ENCODE results near the gene MPC1.

MPC1 gene

DNA sequence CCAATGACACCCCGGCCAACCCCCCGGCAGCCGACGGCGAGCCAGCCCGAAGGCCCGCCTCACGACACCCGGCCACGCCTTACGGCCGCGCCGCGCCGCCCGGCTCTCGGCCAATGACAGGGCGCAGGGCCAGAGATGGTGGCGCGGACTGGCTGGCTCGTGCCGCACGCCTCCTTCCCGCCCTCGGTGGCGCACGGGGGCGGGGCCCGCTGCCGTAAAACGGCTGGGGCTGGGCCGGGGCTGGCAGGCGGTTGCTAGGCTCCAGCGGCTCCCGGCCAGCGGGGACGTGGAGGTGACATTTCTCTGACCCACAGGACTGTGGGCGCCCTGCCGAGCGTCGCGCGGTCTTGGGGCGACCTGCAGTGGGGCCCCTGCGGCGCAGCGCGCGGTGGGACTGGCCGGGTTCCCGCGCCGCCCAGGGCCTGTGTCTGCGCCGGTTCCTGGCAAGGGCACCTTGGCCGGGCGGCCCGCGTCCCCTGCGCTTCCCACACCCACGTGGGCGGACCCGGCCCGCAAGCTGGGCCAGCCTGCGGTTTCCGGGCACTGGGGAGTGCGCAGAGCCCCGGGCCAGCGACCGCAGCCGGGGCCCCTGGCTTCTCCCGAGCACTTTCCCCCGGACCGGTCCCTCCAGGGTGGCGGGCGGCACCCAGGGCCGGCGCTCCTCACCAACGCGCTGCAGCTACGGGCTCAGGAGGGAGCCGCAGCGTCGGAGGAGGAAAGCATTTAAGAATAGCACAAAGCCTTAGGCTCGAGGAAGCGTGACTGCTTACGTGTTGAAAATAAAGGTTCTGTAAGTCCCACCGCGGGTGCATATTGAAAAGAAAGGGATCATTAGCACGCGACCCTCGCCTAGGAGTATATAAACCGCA, at the start of gene MPC1:
TSS of gene MPC1 (minus strand) at position 8 of the 869 bp plus-strand sequence. CDS start 64 bp downstream, outside the sequence.
- peak; percentile 85 for DNase-seq (ENCODE audit: extremely low read depth, low read depth)
- TF ChIP-seq, protein P1, sequence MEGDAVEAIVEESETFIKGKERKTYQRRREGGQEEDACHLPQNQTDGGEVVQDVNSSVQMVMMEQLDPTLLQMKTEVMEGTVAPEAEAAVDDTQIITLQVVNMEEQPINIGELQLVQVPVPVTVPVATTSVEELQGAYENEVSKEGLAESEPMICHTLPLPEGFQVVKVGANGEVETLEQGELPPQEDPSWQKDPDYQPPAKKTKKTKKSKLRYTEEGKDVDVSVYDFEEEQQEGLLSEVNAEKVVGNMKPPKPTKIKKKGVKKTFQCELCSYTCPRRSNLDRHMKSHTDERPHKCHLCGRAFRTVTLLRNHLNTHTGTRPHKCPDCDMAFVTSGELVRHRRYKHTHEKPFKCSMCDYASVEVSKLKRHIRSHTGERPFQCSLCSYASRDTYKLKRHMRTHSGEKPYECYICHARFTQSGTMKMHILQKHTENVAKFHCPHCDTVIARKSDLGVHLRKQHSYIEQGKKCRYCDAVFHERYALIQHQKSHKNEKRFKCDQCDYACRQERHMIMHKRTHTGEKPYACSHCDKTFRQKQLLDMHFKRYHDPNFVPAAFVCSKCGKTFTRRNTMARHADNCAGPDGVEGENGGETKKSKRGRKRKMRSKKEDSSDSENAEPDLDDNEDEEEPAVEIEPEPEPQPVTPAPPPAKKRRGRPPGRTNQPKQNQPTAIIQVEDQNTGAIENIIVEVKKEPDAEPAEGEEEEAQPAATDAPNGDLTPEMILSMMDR (IDR thresholded peaks at IDR 0.05; ENCODE audit: low read depth, low read length) = no peak

- TF ChIP-seq, protein P1 (IDR thresholded peaks at IDR 0.05; ENCODE audit: low read depth, low read length) = no peak
- no peak for DNase-seq (ENCODE audit: extremely low read depth, low read depth)
Measured at GRCh38 chr6:166430269-166430668, 47.5 kb upstream of the MPC1 start.

DNA sequence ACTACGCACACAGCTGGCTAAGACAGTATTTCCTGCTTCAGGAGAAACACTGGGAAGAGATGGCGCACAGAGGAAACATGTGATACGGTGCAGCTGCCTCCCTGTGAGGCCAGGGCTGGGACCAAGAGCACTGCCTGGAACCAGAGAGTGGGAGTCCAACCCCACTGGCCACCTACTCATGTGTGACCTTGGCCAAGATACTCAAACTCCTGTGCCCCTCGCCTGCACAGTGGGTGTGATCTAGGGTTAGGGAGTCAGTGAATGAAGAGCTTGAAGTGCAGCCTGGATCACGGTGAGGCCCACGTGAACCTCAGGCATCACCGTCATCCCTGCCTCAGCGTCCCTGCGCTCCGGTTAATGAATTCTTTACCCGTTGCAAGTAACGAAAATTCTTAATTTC, 41.7 kb upstream of the MPC1 start:
- no peak for DNase-seq (ENCODE audit: extremely low read depth, low read depth)
- TF ChIP-seq, protein P1 (IDR thresholded peaks at IDR 0.05; ENCODE audit: low read depth, low read length) = no peak

DNA sequence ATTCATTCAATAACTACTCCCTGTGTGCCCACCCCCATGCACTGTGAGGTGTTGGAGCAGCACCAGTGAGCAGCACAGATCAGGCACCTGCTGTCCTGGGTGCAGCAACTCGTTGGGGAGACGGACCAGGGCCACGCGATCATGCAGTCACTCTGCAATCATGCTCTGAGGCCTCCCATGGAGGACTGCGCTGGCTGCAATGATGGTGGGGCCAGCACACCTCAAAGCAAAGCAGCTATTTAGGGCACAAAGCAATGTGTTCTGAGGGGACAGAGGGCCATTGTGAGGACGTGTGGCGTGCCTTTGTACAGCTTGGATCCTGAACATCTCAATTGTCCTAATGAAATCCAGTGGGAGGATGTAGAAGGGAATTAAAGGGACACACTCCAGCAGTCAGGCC, 41.0 kb upstream of the MPC1 start:
- no peak for DNase-seq (ENCODE audit: extremely low read depth, low read depth)
- TF ChIP-seq, protein P1 (IDR thresholded peaks at IDR 0.05; ENCODE audit: low read depth, low read length) = no peak

DNA sequence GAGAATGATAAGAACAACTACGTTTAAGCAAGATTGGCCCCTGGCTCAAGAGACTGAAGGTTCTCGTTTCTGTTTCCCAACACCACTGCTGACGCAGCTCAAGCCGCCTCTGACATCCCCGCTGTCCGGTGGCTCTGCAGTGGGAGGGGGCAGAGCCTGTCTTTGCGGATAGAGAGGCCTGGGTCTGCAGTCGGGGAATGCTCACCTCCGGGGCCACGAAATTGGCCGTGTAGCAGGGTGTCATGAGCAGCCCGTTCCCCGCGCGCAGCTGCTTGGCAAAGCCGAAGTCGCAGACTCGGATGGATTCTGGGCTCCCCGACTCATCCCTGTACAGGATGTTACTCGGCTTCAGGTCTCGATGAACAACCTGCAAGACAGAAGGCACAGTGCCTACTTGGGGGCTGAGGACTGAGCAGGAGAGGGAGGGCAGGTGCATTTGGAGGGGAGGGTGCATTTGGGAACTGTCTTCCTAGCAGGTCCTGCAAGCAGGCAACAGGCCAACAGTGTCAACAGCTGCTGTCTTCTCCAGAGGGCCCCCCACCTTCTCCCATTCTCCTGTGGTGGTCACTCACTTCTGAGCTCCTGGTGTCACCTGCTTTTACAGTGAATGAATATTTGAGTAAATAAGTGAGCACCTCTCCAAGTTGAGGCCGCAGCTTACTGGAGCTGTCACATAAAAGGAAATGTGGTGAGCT, 40.5 kb upstream of the MPC1 start:
- no peak for DNase-seq (ENCODE audit: extremely low read depth, low read depth)
- TF ChIP-seq, protein P1 (IDR thresholded peaks at IDR 0.05; ENCODE audit: low read depth, low read length) = no peak

DNA sequence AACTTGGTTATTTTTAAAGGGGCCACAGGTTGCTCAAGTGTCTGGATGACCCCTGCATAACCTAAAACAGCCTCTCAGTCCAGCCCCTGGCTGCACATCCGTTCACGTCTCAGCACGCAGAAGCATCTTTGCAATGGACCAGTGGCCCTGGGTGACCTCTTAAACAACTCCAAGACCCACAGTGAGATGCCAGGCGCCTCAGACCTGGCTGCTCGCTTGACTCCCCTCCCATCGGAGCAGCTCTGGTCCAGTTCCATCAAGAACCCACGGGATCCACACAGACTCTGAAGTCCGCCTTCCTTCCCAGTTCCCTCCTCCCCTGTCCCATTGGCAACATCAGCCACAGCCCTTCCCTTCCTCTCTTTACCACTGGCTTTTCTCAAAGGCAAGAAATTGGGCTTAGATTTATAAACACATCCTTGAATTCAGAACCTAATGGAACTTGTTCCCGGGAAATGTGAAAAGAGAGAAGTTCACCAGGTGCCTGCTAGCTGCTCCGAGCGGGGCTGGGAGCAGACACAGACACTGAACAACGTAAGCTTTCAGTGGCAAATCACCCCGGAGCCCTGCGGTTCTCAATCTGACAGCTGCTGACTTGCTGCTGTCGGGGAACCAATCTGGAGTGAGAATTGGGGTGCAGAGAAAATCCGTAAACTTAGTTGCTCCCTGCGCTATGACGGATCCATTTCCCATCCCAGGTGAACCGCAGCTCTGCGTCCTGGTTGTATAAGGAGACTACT, 39.6 kb upstream of the MPC1 start:
- DNase-seq (ENCODE audit: extremely low read depth, low read depth) = no peak
- TF ChIP-seq, protein P1 (IDR thresholded peaks at IDR 0.05; ENCODE audit: low read depth, low read length) = no peak
